Activated CD4-positive, alpha-beta T cell treated with anti-CD3 and anti-CD28 coated beads, Interleukin-2, amount 10 ng/mL, durations not matched to agents 24 days and 14 days (primary cell): ENCODE measurements around the gene RNF217. TPM values are rescaled to one million over a fixed set of nuclear protein-coding genes. Genes with fewer than 3 reads are reported as not detected.

ENCODE experiments used
- DNase-seq: peaks from one replicate; pipeline ENCODE4 v3.0.0; 2022
- H3K27ac Mint-ChIP-seq: one replicate; pipeline ENCODE4 v1.8.0; 2022; ENCODE audit warnings: mild to moderate bottlenecking, mixed read lengths
- H3K27me3 Mint-ChIP-seq: one replicate; pipeline ENCODE4 v1.8.0; 2022; ENCODE audit warnings: mixed read lengths
- H3K36me3 Mint-ChIP-seq: one replicate; pipeline ENCODE4 v1.8.0; 2022; ENCODE audit warnings: low read depth, mild to moderate bottlenecking, mixed read lengths
- H3K4me1 Mint-ChIP-seq: one replicate; pipeline ENCODE4 v1.8.0; 2021; ENCODE audit warnings: mixed read lengths
- H3K4me3 Mint-ChIP-seq: one replicate; pipeline ENCODE4 v1.8.0; 2022; ENCODE audit warnings: mild to moderate bottlenecking, moderate library complexity, mixed read lengths
- H3K9me3 Mint-ChIP-seq: one replicate; pipeline ENCODE4 v1.8.0; 2021; ENCODE audit warnings: mixed read lengths
- intact Hi-C: fragments of 100-400 bp; cut with micrococcal nuclease; formaldehyde crosslinking; loops from one replicate; pipeline ENCODE4 v1.15.1; 2023
- total RNA-seq: library from RNA; stranded (reverse); gene quantifications from 2 replicates; pipeline ENCODE4 v1.2.3, GENCODE V29; 2022

The RNF217 gene
- total RNA-seq, 1 donor from 2014 or later: 0.72 TPM

- Mint-ChIP-seq H3K27ac (no peak overlapping the region), H3K9me3 (no peaks in the 10 kb centered on the region), H3K36me3 (no peaks in the 10 kb centered on the region), H3K27me3 (peaks cover 21% of the 10 kb centered on the region), H3K4me1 (peaks cover 5% of the 10 kb centered on the region), H3K4me3 (no peak overlapping the region)
- intact Hi-C loops: loop anchor here (10.0 kb wide), 1 partner anchor 146 kb away; no protein-coding TSS in a partner anchor
- DNase-seq: no peak
These were observed 6.2 kb downstream of the RNF217 start for GRCh38 chr6:124968401-124968800.

DNA sequence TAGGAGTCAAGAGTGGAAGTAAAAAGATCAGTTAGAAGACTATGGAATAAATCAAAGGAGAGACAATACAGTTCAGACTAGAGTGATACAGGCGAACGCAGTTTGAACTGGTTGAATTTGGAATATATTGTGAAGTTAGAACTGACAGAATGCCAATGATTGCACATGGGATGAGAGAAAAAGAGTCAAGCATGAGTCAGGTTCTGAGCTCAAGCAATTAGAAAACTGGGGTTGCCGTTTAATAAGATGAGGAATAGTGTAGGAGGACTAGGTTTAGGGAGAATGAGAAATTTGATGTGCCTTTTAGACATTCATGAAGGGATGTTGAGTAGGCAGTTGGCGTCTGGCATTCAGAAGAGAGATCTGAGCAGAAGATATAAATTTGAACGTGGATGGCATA, 8.0 kb downstream of the RNF217 start:
- Mint-ChIP-seq H3K36me3 (no peaks in the 10 kb centered on the region), H3K4me3 (no peak overlapping the region), H3K9me3 (no peaks in the 10 kb centered on the region), H3K27ac (no peak overlapping the region), H3K4me1 (peaks cover 2% of the 10 kb centered on the region), H3K27me3 (peaks cover 8% of the 10 kb centered on the region)
- no peak for DNase-seq
- intact Hi-C loops: no loop called here

- H3K9me3 Mint-ChIP-seq: no peaks in the 10 kb centered on the region
- H3K27me3 Mint-ChIP-seq: peaks cover 5% of the 10 kb centered on the region
- no peak overlapping the region for H3K27ac Mint-ChIP-seq
- H3K4me3 Mint-ChIP-seq: no peak overlapping the region
- no peak for DNase-seq
- peaks cover 2% of the 10 kb centered on the region for H3K4me1 Mint-ChIP-seq
- H3K36me3 Mint-ChIP-seq: no peaks in the 10 kb centered on the region
- intact Hi-C loops: no loop called here
These were observed 8.5 kb downstream of the RNF217 start for GRCh38 chr6:124970763-124971162.

GRCh38 chr6:124973780-124974179, 11.5 kb downstream of the RNF217 start:
- H3K4me1 Mint-ChIP-seq: no peaks in the 10 kb centered on the region
- no peaks in the 10 kb centered on the region for H3K9me3 Mint-ChIP-seq
- no peak for DNase-seq
- H3K36me3 Mint-ChIP-seq: no peaks in the 10 kb centered on the region
- intact Hi-C loops: no loop called here
- H3K27me3 Mint-ChIP-seq: peaks cover 2% of the 10 kb centered on the region
- no peak overlapping the region for H3K4me3 Mint-ChIP-seq
- no peak overlapping the region for H3K27ac Mint-ChIP-seq

- DNase-seq: no peak
- Mint-ChIP-seq H3K4me1 (no peaks in the 10 kb centered on the region), H3K27me3 (peaks cover 6% of the 10 kb centered on the region), H3K27ac (no peak overlapping the region), H3K9me3 (peaks cover 6% of the 10 kb centered on the region), H3K4me3 (no peak overlapping the region), H3K36me3 (no peaks in the 10 kb centered on the region)
- intact Hi-C loops: no loop called here
These were observed 12.6 kb downstream of the RNF217 start for GRCh38 chr6:124974771-124975377.

- intact Hi-C loops: no loop called here
- peaks cover 4% of the 10 kb centered on the region for H3K27me3 Mint-ChIP-seq
- no peak overlapping the region for H3K4me3 Mint-ChIP-seq
- H3K9me3 Mint-ChIP-seq: peaks cover 6% of the 10 kb centered on the region
- H3K36me3 Mint-ChIP-seq: no peaks in the 10 kb centered on the region
- DNase-seq: no peak
- no peak overlapping the region for H3K27ac Mint-ChIP-seq
- H3K4me1 Mint-ChIP-seq: no peaks in the 10 kb centered on the region
These were observed 15.1 kb downstream of the RNF217 start for GRCh38 chr6:124977067-124977908.

GRCh38 chr6:124978451-124979293, 16.4 kb downstream of the RNF217 start:
- peaks cover 6% of the 10 kb centered on the region for H3K9me3 Mint-ChIP-seq
- no peak overlapping the region for H3K27ac Mint-ChIP-seq
- DNase-seq: no peak
- H3K4me3 Mint-ChIP-seq: no peak overlapping the region
- no peaks in the 10 kb centered on the region for H3K36me3 Mint-ChIP-seq
- no peaks in the 10 kb centered on the region for H3K4me1 Mint-ChIP-seq
- peaks cover 4% of the 10 kb centered on the region for H3K27me3 Mint-ChIP-seq
- intact Hi-C loops: no loop called here

GRCh38 chr6:124979294-124979678, 17.0 kb downstream of the RNF217 start:
- no peak overlapping the region for H3K27ac Mint-ChIP-seq
- H3K36me3 Mint-ChIP-seq: no peaks in the 10 kb centered on the region
- peaks cover 6% of the 10 kb centered on the region for H3K9me3 Mint-ChIP-seq
- H3K4me3 Mint-ChIP-seq: no peak overlapping the region
- H3K27me3 Mint-ChIP-seq: peaks cover 4% of the 10 kb centered on the region
- H3K4me1 Mint-ChIP-seq: no peaks in the 10 kb centered on the region
- intact Hi-C loops: no loop called here
- DNase-seq: no peak

DNA sequence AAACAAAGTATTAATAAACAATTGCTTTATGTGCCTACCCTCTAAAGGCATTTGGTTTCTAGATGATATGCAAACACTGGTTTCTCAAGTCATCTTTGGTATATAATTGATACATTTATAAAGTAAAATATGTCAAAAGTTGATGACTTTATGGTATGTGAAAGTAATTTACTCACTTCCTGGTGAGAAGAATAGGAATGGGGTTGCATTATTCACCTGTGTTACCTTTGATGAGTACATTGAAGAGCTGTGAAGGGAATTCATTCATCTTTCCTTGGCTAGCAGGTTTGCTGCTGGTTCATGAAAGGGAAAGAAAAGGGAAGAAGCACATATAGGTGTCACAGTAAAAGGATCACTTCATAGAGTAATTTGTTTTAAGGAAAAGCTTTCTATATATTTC, 20.4 kb downstream of the RNF217 start:
- intact Hi-C loops: no loop called here
- Mint-ChIP-seq H3K4me3 (no peak overlapping the region), H3K4me1 (peaks cover 2% of the 10 kb centered on the region), H3K27ac (no peak overlapping the region), H3K9me3 (peaks cover 6% of the 10 kb centered on the region), H3K27me3 (peaks cover 7% of the 10 kb centered on the region), H3K36me3 (no peaks in the 10 kb centered on the region)
- no peak for DNase-seq

DNA sequence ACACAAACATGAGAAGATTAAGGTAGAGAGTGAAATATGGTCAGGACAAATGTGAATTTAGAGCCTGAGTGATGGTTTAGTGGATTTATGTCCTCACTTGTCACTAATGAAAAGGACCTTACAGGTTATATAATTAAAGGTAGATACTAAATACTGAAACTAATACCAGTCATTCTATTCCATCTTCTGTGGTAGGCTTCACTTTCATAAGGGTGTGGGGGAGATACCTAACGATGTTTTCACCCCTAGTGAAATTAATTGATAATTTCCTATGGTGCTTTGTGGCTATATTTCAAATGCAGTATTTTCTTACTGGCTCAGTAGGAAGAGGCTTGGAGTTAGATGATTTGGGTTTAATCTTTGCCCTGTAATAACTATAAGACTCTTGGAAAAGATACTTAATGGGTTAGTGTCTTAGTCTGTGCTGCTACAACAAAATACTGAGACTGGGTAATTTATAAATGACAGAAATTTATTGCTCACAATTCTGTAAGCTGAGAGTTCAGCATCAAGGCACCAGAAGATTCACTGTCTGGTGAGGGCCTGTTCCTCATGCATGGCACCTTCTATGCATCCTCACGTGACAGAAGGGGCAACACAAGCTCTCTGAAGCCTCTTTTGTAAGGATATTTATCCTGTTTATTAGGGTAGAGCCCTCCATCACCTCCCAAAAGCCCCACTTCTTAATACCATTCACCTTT, 21.3 kb downstream of the RNF217 start:
- H3K4me1 Mint-ChIP-seq: peaks cover 2% of the 10 kb centered on the region
- intact Hi-C loops: no loop called here
- no peak overlapping the region for H3K4me3 Mint-ChIP-seq
- peaks cover 6% of the 10 kb centered on the region for H3K9me3 Mint-ChIP-seq
- H3K36me3 Mint-ChIP-seq: no peaks in the 10 kb centered on the region
- no peak for DNase-seq
- no peak overlapping the region for H3K27ac Mint-ChIP-seq
- H3K27me3 Mint-ChIP-seq: peaks cover 7% of the 10 kb centered on the region

- no peak overlapping the region for H3K27ac Mint-ChIP-seq
- H3K27me3 Mint-ChIP-seq: peaks cover 2% of the 10 kb centered on the region
- no peak overlapping the region for H3K4me3 Mint-ChIP-seq
- H3K4me1 Mint-ChIP-seq: peaks cover 2% of the 10 kb centered on the region
- no peaks in the 10 kb centered on the region for H3K9me3 Mint-ChIP-seq
- intact Hi-C loops: no loop called here
- no peaks in the 10 kb centered on the region for H3K36me3 Mint-ChIP-seq
- no peak for DNase-seq
These were observed 22.6 kb downstream of the RNF217 start for GRCh38 chr6:124984668-124985338.

DNA sequence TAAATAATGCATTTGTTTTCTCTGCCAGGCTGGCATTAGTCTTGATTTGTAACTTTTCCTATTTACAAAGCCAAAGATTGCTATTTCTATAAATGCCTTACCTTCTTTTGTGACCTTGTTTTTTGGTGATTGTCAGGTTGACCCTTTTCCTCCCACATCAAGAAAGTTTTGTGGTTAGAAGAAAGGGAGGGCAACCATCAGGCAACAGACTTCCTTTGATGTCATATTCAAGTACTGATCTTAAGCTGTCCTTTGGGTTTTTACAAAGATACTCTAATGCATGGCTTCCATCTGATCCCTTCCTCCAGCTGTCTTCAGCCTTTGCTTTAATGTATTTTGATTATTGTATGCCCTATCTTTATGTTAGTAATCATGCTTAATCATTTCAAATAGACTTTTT, 23.9 kb downstream of the RNF217 start:
- peaks cover 2% of the 10 kb centered on the region for H3K27me3 Mint-ChIP-seq
- no peak for DNase-seq
- no peaks in the 10 kb centered on the region for H3K9me3 Mint-ChIP-seq
- peaks cover 2% of the 10 kb centered on the region for H3K4me1 Mint-ChIP-seq
- intact Hi-C loops: no loop called here
- no peak overlapping the region for H3K4me3 Mint-ChIP-seq
- no peak overlapping the region for H3K27ac Mint-ChIP-seq
- no peaks in the 10 kb centered on the region for H3K36me3 Mint-ChIP-seq

- Mint-ChIP-seq H3K27ac (no peak overlapping the region), H3K27me3 (peaks cover 2% of the 10 kb centered on the region), H3K9me3 (no peaks in the 10 kb centered on the region), H3K4me1 (peaks cover 2% of the 10 kb centered on the region), H3K36me3 (no peaks in the 10 kb centered on the region), H3K4me3 (no peak overlapping the region)
- DNase-seq: no peak
- intact Hi-C loops: no loop called here
These were observed 25.1 kb downstream of the RNF217 start for GRCh38 chr6:124987291-124987690.
